H1 (cell line): ENCODE results near the gene WDR27. TPM values are rescaled to one million over a fixed set of nuclear protein-coding genes. Genes with fewer than 3 reads are reported as not detected.

ENCODE experiments used
- CTCF ChIA-PET: fragments of 300-600 bp; sonication (Branson Sonifier 250); formaldehyde crosslinking; loops from one replicate; lab custom pipeline; 2021; ENCODE audit not compliant: partially characterized antibody; lab: Charles Lee
- POLR2A ChIA-PET: fragments of 300-600 bp; sonication (Branson Sonifier 250); formaldehyde crosslinking; loops from one replicate; lab custom pipeline; 2021; ENCODE audit warnings: inconsistent platforms; ENCODE audit not compliant: partially characterized antibody; lab: Charles Lee
- DNase-seq, 2 experiments: peaks; one replicate each; pipeline versions ENCODE4 v3.0.0 to v3.0.0-alpha.2; 2010 to 2022; ENCODE audit warnings: low spot score in 2 of 2, low read depth in 1 of 2, mixed read lengths in 1 of 2
- FAIRE-seq: peaks from 2 replicates; lab custom pipeline; 2011; peaks lifted over from hg19 to GRCh38; lab: Jason Lieb, UNC
- H2AFZ ChIP-seq: 2 replicates; pipeline ENCODE4 v1.8.1; 2012; ENCODE audit warnings: low read length, inconsistent platforms
- H2AK5ac ChIP-seq: 2 replicates; pipeline ENCODE4 v1.6.1; 2013; ENCODE audit warnings: low read depth, low read length
- H2BK120ac ChIP-seq: replicated peaks from 2 replicates; pipeline ENCODE3; 2013; ENCODE audit warnings: low read depth, low read length, inconsistent platforms
- H2BK12ac ChIP-seq: 2 replicates; pipeline ENCODE4 v1.6.1; 2013; ENCODE audit warnings: low read depth, low read length
- H2BK15ac ChIP-seq: 2 replicates; pipeline ENCODE4 v1.6.1; 2013; ENCODE audit warnings: low read length
- H2BK20ac ChIP-seq: 2 replicates; pipeline ENCODE4 v1.6.1; 2013; ENCODE audit warnings: low read length
- H2BK5ac ChIP-seq: 2 replicates; pipeline ENCODE4 v1.6.1; 2013; ENCODE audit warnings: low read depth, low read length
- H3K14ac ChIP-seq: 2 replicates; pipeline ENCODE4 v1.6.1; 2013; ENCODE audit warnings: inconsistent platforms; ENCODE audit not compliant: insufficient read length
- H3K18ac ChIP-seq: 2 replicates; pipeline ENCODE4 v1.6.1; 2013; ENCODE audit warnings: low read length; ENCODE audit errors: extremely low read depth
- H3K23ac ChIP-seq: 2 replicates; pipeline ENCODE4 v1.6.1; 2013; ENCODE audit warnings: inconsistent platforms; ENCODE audit not compliant: insufficient read length
- H3K23me2 ChIP-seq: 2 replicates; pipeline ENCODE4 v1.6.1; 2013; ENCODE audit warnings: low read depth, low read length
- H3K27ac ChIP-seq: 2 replicates; pipeline ENCODE4 v1.6.1; 2011; ENCODE audit warnings: low read depth, low read length, inconsistent platforms
- H3K27me3 ChIP-seq, 4 experiments: replicated peaks in 1 of 4; 1 replicate in 1 of 4; 2 replicates in 3 of 4; pipeline versions ENCODE4 v1.6.1 to v1.8.1; 2011 to 2013; ENCODE audit warnings: low read length in 3 of 4, mild to moderate bottlenecking in 3 of 4, inconsistent platforms in 2 of 4, mixed read lengths in 2 of 4, moderate library complexity in 1 of 4; ENCODE audit not compliant: control insufficient read depth in 3 of 4, insufficient read depth in 3 of 4; ENCODE audit errors: extremely low read depth in 1 of 4
- H3K36me3 ChIP-seq, 4 experiments: 2 replicates each; pipeline versions ENCODE4 v1.6.1 to v1.8.1; 2011 to 2013; ENCODE audit warnings: mild to moderate bottlenecking in 4 of 4, low read length in 3 of 4, moderate library complexity in 2 of 4, control low read depth in 1 of 4, inconsistent platforms in 1 of 4; ENCODE audit not compliant: insufficient read depth in 4 of 4, control insufficient read depth in 2 of 4
- H3K4ac ChIP-seq: replicated peaks from 2 replicates; pipeline ENCODE3; 2013; ENCODE audit warnings: low read length, low read depth, mixed read lengths, inconsistent platforms; ENCODE audit not compliant: insufficient read length
- H3K4me1 ChIP-seq, 4 experiments: replicated peaks in 1 of 4; 1 replicate in 1 of 4; 2 replicates in 3 of 4; pipeline versions ENCODE4 v1.6.1 to v1.8.1; 2011 to 2013; ENCODE audit warnings: low read length in 3 of 4, inconsistent platforms in 2 of 4, mixed read lengths in 1 of 4; ENCODE audit not compliant: insufficient read depth in 4 of 4, control insufficient read depth in 3 of 4
- H3K4me2 ChIP-seq, 2 experiments: 2 replicates each; pipeline versions ENCODE4 v1.6.1 to v1.8.1; 2011 to 2013; ENCODE audit warnings: low read depth in 2 of 2, low read length in 2 of 2, control low read depth in 1 of 2, inconsistent platforms in 1 of 2, mild to moderate bottlenecking in 1 of 2; ENCODE audit not compliant: insufficient read depth in 1 of 2
- H3K4me3 ChIP-seq, 4 experiments: fragments of 200-600, 300-600 bp in 1 of 4; sonication (generic), shearing (Covaris generic), sonication (Bioruptor Twin) in 1 of 4; 2 replicates each; pipeline versions ENCODE4 v1.5.1 to v1.8.1; 2011 to 2016; ENCODE audit warnings: low read length in 4 of 4, low read depth in 3 of 4, control low read depth in 2 of 4, inconsistent platforms in 2 of 4, mild to moderate bottlenecking in 2 of 4, mixed read lengths in 1 of 4, moderate library complexity in 1 of 4; ENCODE audit not compliant: insufficient read depth in 2 of 4; ENCODE audit errors: extremely low read depth in 1 of 4
- H3K56ac ChIP-seq: replicated peaks from 2 replicates; pipeline ENCODE3; 2013; ENCODE audit warnings: low read depth, mild to moderate bottlenecking, mixed read lengths, low read length, inconsistent platforms; ENCODE audit not compliant: insufficient read length
- H3K79me1 ChIP-seq: 2 replicates; pipeline ENCODE4 v1.6.1; 2013; ENCODE audit warnings: low read depth, low read length, control low read depth
- H3K79me2 ChIP-seq, 2 experiments: 2 replicates each; pipeline versions ENCODE4 v1.6.1 to v1.8.1; 2012 to 2013; ENCODE audit warnings: low read length in 2 of 2, mild to moderate bottlenecking in 2 of 2, inconsistent platforms in 1 of 2; ENCODE audit not compliant: insufficient read depth in 2 of 2, control insufficient read depth in 1 of 2
- H3K9ac ChIP-seq, 4 experiments: replicated peaks in 1 of 4; 1 replicate in 1 of 4; 2 replicates in 3 of 4; pipeline versions ENCODE4 v1.6.1 to v1.8.1; 2011 to 2013; ENCODE audit warnings: low read depth in 3 of 4, low read length in 3 of 4, control low read depth in 2 of 4, mild to moderate bottlenecking in 2 of 4, moderate library complexity in 2 of 4, inconsistent platforms in 1 of 4; ENCODE audit errors: extremely low read depth in 1 of 4
- H3K9me3 ChIP-seq, 2 experiments: 2 replicates each; pipeline versions ENCODE4 v1.6.1 to v1.8.1; 2012 to 2013; ENCODE audit warnings: mild to moderate bottlenecking in 2 of 2, moderate library complexity in 2 of 2, control low read depth in 1 of 2, inconsistent platforms in 1 of 2, low read depth in 1 of 2, low read length in 1 of 2, mixed read lengths in 1 of 2; ENCODE audit not compliant: insufficient read depth in 2 of 2
- H4K20me1 ChIP-seq, 2 experiments: replicated peaks in 1 of 2; 2 replicates each; pipeline versions ENCODE3 to v1.8.1; 2011 to 2013; ENCODE audit warnings: inconsistent platforms in 2 of 2, low read length in 2 of 2, mild to moderate bottlenecking in 1 of 2; ENCODE audit not compliant: insufficient read depth in 2 of 2, control insufficient read depth in 1 of 2
- H4K5ac ChIP-seq: 2 replicates; pipeline ENCODE4 v1.6.1; 2013; ENCODE audit warnings: low read length, low read depth, mixed read lengths, inconsistent platforms; ENCODE audit not compliant: insufficient read length
- H4K8ac ChIP-seq: 2 replicates; pipeline ENCODE4 v1.8.0; 2013; ENCODE audit warnings: mild to moderate bottlenecking, moderate library complexity, low read length, inconsistent platforms; ENCODE audit not compliant: insufficient read depth; ENCODE audit errors: extremely low read depth
- H4K91ac ChIP-seq: replicated peaks from 2 replicates; pipeline ENCODE3; 2013; ENCODE audit warnings: low read length, mixed read lengths, inconsistent platforms; ENCODE audit not compliant: insufficient read length
- CREB1 ChIP-seq: IDR thresholded peaks from 2 replicates; pipeline ENCODE4 v1.6.1; 2012; ENCODE audit warnings: inconsistent platforms
- FOSL1 ChIP-seq: IDR thresholded peaks from 2 replicates; pipeline ENCODE4 v1.6.1; 2011; ENCODE audit warnings: mild to moderate bottlenecking, low read depth, low read length, moderate library complexity; ENCODE audit not compliant: insufficient read depth
- MAFK ChIP-seq: IDR thresholded peaks from 2 replicates; pipeline ENCODE4 v1.6.1; 2012; ENCODE audit warnings: low read depth, mild to moderate bottlenecking, improper control_type of control experiment, low read length
- POLR2A ChIP-seq, 2 experiments: IDR thresholded peaks; 1 replicate in 1 of 2; 2 replicates in 1 of 2; pipeline ENCODE4 v1.6.1; 2011; ENCODE audit warnings: low read depth in 2 of 2, low read length in 2 of 2, mild to moderate bottlenecking in 2 of 2; ENCODE audit errors: control extremely low read depth in 1 of 2
- POU5F1 ChIP-seq: IDR thresholded peaks from 2 replicates; pipeline ENCODE4 v1.6.1; 2011; ENCODE audit warnings: low read depth, mild to moderate bottlenecking, low read length, moderate library complexity
- RAD21 ChIP-seq, 2 experiments: IDR thresholded peaks in 1 of 2; conservative IDR thresholded peaks in 1 of 2; 2 replicates each; pipeline ENCODE4 v1.6.1; 2011; ENCODE audit warnings: low read depth in 2 of 2, low read length in 2 of 2, improper control_type of control experiment in 1 of 2, inconsistent platforms in 1 of 2, mild to moderate bottlenecking in 1 of 2, moderate library complexity in 1 of 2
- SAP30 ChIP-seq: fragments of 300-600 bp; sonication (generic); IDR thresholded peaks from 2 replicates; pipeline ENCODE4 v1.7.1; 2012; ENCODE audit warnings: low read length, moderate library complexity, mild to moderate bottlenecking, inconsistent platforms; ENCODE audit not compliant: insufficient read depth, insufficient replicate concordance
- SP4 ChIP-seq: IDR thresholded peaks from 2 replicates; pipeline ENCODE4 v1.6.1; 2012; ENCODE audit warnings: low read length, inconsistent platforms
- SUZ12 ChIP-seq: fragments of 200-600 bp; sonication (generic); IDR thresholded peaks from 2 replicates; pipeline ENCODE4 v1.6.1; 2012; ENCODE audit warnings: mild to moderate bottlenecking, inconsistent platforms, low read length, moderate library complexity, mixed read lengths
- YY1 ChIP-seq: IDR thresholded peaks from 2 replicates; pipeline ENCODE4 v1.6.1; 2011; ENCODE audit warnings: low read depth, mild to moderate bottlenecking, low read length
- WGBS, 2 experiments: shearing (Covaris generic) in 1 of 2; methylation state at CpG; one replicate each; pipeline versions ENCODE4 v1.1.6 to v1.1.7; 2013 to 2015; ENCODE audit warnings: low lambda C conversion rate in 2 of 2, mixed read lengths in 2 of 2, inconsistent platforms in 1 of 2, low coverage in 1 of 2, missing lambda C conversion rate in 1 of 2; ENCODE audit not compliant: insufficient replicate concordance in 2 of 2, insufficient coverage in 1 of 2, insufficient read length in 1 of 2; ENCODE audit errors: extremely low coverage in 1 of 2, missing lambda C conversion rate in 1 of 2; 5-methylcytosine and 5-hydroxymethylcytosine counted together
- polyA plus RNA-seq, 7 experiments: library from polyadenylated mRNA; depleted of rRNA in 3 of 7; stranded (reverse) in 5 of 7; unstranded in 2 of 7; fragments of >200 nt in 5 of 7; fragments of 200-250 nt in 2 of 7; gene quantifications; 1 replicate in 5 of 7; 2 replicates in 1 of 7; 4 replicates in 1 of 7; pipeline versions ENCODE4 v1.2.1 to v1.2.3, GENCODE V29; 2011 to 2013; ENCODE audit warnings: missing spikeins in 2 of 7, mixed read lengths in 2 of 7
- total RNA-seq: library from RNA; stranded (reverse); fragmentation: NEBNext Ultra II Directional; extraction: Animal tissue kit (Norgen Biotek cat#: 25700); gene quantifications from 2 replicates; pipeline ENCODE4 v1.2.1, GENCODE V29; 2021
- TF ChIP-seq, protein P1 (sequence below): IDR thresholded peaks from 2 replicates; pipeline ENCODE4 v1.6.1; 2012; ENCODE audit warnings: inconsistent platforms

Gene WDR27
- total and polyA plus RNA-seq, 2 of the 8 experiments (the other 6 are each of a cell fraction or from before 2014, with no cell fraction given): 53.6 to 68.6 TPM

DNA sequence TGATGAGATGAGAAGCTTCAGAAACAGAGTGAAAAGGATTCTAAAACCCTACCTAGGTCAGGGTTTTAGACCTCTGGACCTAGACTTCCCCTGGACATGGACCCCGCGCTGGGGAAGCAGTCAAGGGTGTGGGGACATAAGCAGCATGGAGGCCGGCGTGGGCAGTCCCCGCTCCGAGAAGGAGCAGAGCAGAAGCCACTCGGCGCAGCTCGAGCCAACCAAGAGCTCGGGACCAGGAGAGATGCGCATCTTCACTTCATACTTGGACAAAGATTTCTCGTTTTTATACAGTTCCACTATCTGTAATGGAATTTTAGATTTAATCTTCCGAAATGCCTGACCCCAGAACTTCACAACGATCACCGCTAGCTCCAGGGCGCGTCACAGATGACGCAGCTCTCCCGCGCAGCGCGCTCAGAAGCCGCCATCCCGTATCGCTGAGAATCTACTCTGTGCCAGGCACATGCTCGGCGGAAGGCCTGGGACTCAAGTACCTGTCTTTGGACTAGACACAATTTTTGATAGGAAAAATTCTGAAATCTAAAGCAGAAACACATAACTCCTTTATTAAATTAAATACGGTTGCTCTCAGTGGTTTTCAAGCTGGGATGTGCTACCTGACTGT is 60.3 kb downstream of the WDR27 start:
- Histone ChIP-seq H3K27ac (no peak overlapping the region), H2BK5ac (no peak overlapping the region)
- WGBS, 2 experiments: 96% methylated on average over 28 of the region's 28 CpGs; no CpG with 5 or more reads in 1 of the 2 experiments

More for the DNA sequence above, 60.3 kb downstream of the WDR27 start:
- H2BK20ac ChIP-seq: no peak overlapping the region
- no peak overlapping the region for H3K14ac ChIP-seq
- CTCF ChIA-PET: no interaction called here
- FAIRE-seq (no peak), DNase-seq (no peak)
- POLR2A ChIA-PET: interaction anchor here (1.3 to 1.7 kb wide), 2 partner anchors 23 to 62 kb away, joined by 3 to 5 read pairs; no protein-coding TSS in a partner anchor
- H2AK5ac ChIP-seq: no peak overlapping the region
- H4K20me1 ChIP-seq: peaks cover 0 to 7% of the 10 kb centered on the region in 2 experiments
- no peaks in the 10 kb centered on the region for H3K27me3 ChIP-seq
- no peaks in the 10 kb centered on the region for H3K9me3 ChIP-seq
- no peaks in the 10 kb centered on the region for H3K4me1 ChIP-seq
- H3K36me3 ChIP-seq: peaks cover 0 to 13% (median 8%) of the 10 kb centered on the region in 4 experiments; a peak in 4 of 8 replicates
- no peaks in the 10 kb centered on the region for H3K79me1 ChIP-seq
- no peak overlapping the region for H2BK120ac ChIP-seq
- H3K23me2 ChIP-seq: no peaks in the 10 kb centered on the region
- H2BK15ac ChIP-seq: no peak overlapping the region
- TF ChIP-seq, protein P1, sequence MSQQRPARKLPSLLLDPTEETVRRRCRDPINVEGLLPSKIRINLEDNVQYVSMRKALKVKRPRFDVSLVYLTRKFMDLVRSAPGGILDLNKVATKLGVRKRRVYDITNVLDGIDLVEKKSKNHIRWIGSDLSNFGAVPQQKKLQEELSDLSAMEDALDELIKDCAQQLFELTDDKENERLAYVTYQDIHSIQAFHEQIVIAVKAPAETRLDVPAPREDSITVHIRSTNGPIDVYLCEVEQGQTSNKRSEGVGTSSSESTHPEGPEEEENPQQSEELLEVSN: no peak
- TF ChIP-seq SAP30 (no peak), CREB1 (no peak), POLR2A (IDR thresholded peaks at IDR 0.05; ENCODE audit: control extremely low read depth in 1 of 2, low read depth in 2 of 2, low read length in 2 of 2) (no peak), SP4 (no peak), YY1 (no peak), RAD21 (IDR thresholded peaks at IDR 0.05 in 1 of 2, conservative IDR thresholded peaks at IDR 0.05 in 1 of 2; ENCODE audit: low read depth in 2 of 2, low read length in 2 of 2) (no peak), FOSL1 (no peak), POU5F1 (no peak), MAFK (no peak), SUZ12 (no peak)
- H4K91ac ChIP-seq: no peak overlapping the region
- H3K4ac ChIP-seq: no peak overlapping the region
- no peak overlapping the region for H4K5ac ChIP-seq
- no peaks in the 10 kb centered on the region for H3K79me2 ChIP-seq
- H3K9ac ChIP-seq: no peak overlapping the region
- H2BK12ac ChIP-seq: no peak overlapping the region
- H2AFZ ChIP-seq: no peak overlapping the region
- no peak overlapping the region for H3K56ac ChIP-seq
- H3K23ac ChIP-seq: no peak overlapping the region
- H3K4me3 ChIP-seq: no peak overlapping the region
- no peak overlapping the region for H3K18ac ChIP-seq
- H3K4me2 ChIP-seq: no peak overlapping the region
- H4K8ac ChIP-seq: no peak overlapping the region; the same call in 1 of the 2 replicates
